ENCODE measurements around the gene PROK1.

- TF ChIP-seq CTCF (IDR thresholded peaks at IDR 0.05; ENCODE audit: borderline replicate concordance, extremely low read depth, low read length, poor library complexity, severe bottlenecking) (no peak), EZH2 (IDR thresholded peaks at IDR 0.05; ENCODE audit: borderline replicate concordance, low read depth, low read length, severe bottlenecking) (no peak)
Observed at GRCh38 chr1:110475362-110476027, 24.5 kb downstream of the PROK1 start.
